HEK293T (cell line): ENCODE measurements around the gene DCAF16.

Source experiments
- CTCF ChIA-PET: fragments of 350-600 bp; formaldehyde crosslinking; extraction: SDS; loops from one replicate; lab custom pipeline; 2021; ENCODE audit warnings: antibody characterized with exemption, inconsistent platforms; lab: Yijun Ruan, JAX
- POLR2A ChIA-PET: fragments of 350-600 bp; formaldehyde crosslinking; extraction: SDS; loops from one replicate; lab custom pipeline; 2020; ENCODE audit warnings: antibody characterized with exemption, inconsistent platforms; lab: Yijun Ruan, JAX
- DNase-seq: peaks from one replicate; pipeline ENCODE4 v3.0.0; 2012; ENCODE audit warnings: mixed read lengths; ENCODE audit errors: extremely low spot score
- ARNT ChIP-seq: fragments of 450-650 bp; IDR thresholded peaks from 2 replicates; pipeline ENCODE4 v1.6.1; 2017; ENCODE audit warnings: mild to moderate bottlenecking
- BHLHE40 ChIP-seq: fragments of 450-650 bp; IDR thresholded peaks from 2 replicates; pipeline ENCODE4 v1.6.1; 2016; ENCODE audit warnings: mild to moderate bottlenecking, moderate library complexity, borderline replicate concordance
- CTBP1 ChIP-seq: fragments of 450-650 bp; IDR thresholded peaks from 2 replicates; pipeline ENCODE4 v1.6.1; 2016; ENCODE audit warnings: borderline replicate concordance
- ELF4 ChIP-seq: fragments of 450-650 bp; IDR thresholded peaks from 2 replicates; pipeline ENCODE4 v1.6.1; 2017; ENCODE audit warnings: antibody characterized with exemption
- FOXA1 ChIP-seq: fragments of 450-650 bp; IDR thresholded peaks from 2 replicates; pipeline ENCODE4 v1.6.1; 2016; ENCODE audit warnings: mild to moderate bottlenecking
- FOXK2 ChIP-seq: fragments of 450-650 bp; IDR thresholded peaks from 2 replicates; pipeline ENCODE4 v1.6.1; 2016; ENCODE audit warnings: mild to moderate bottlenecking
- FOXM1 ChIP-seq: fragments of 450-650 bp; IDR thresholded peaks from 2 replicates; pipeline ENCODE4 v1.6.1; 2017; ENCODE audit warnings: mild to moderate bottlenecking, borderline replicate concordance
- HDGF ChIP-seq: fragments of 450-650 bp; IDR thresholded peaks from 2 replicates; pipeline ENCODE4 v1.6.1; 2017; ENCODE audit warnings: antibody characterized with exemption, borderline replicate concordance
- L3MBTL2 ChIP-seq: fragments of 450-650 bp; conservative IDR thresholded peaks from 2 replicates; pipeline ENCODE4 v1.6.1; 2016; ENCODE audit warnings: mild to moderate bottlenecking
- LEF1 ChIP-seq: fragments of 450-650 bp; IDR thresholded peaks from 2 replicates; pipeline ENCODE4 v1.6.1; 2017; ENCODE audit warnings: mild to moderate bottlenecking, borderline replicate concordance
- NFRKB ChIP-seq: fragments of 450-650 bp; IDR thresholded peaks from 2 replicates; pipeline ENCODE4 v1.6.1; 2016; ENCODE audit warnings: mild to moderate bottlenecking, moderate library complexity
- PKNOX1 ChIP-seq: fragments of 450-650 bp; IDR thresholded peaks from 2 replicates; pipeline ENCODE4 v1.6.1; 2016
- SP1 ChIP-seq: fragments of 450-650 bp; IDR thresholded peaks from 2 replicates; pipeline ENCODE4 v1.6.1; 2017
- SUZ12 ChIP-seq: fragments of 450-650 bp; IDR thresholded peaks from 2 replicates; pipeline ENCODE4 v1.6.1; 2016; ENCODE audit warnings: mild to moderate bottlenecking
- TARDBP ChIP-seq: fragments of 450-650 bp; IDR thresholded peaks from 2 replicates; pipeline ENCODE4 v1.6.1; 2016
- ZNF384 ChIP-seq: fragments of 450-650 bp; IDR thresholded peaks from 2 replicates; pipeline ENCODE4 v1.6.1; 2016

DCAF16 gene

DNA sequence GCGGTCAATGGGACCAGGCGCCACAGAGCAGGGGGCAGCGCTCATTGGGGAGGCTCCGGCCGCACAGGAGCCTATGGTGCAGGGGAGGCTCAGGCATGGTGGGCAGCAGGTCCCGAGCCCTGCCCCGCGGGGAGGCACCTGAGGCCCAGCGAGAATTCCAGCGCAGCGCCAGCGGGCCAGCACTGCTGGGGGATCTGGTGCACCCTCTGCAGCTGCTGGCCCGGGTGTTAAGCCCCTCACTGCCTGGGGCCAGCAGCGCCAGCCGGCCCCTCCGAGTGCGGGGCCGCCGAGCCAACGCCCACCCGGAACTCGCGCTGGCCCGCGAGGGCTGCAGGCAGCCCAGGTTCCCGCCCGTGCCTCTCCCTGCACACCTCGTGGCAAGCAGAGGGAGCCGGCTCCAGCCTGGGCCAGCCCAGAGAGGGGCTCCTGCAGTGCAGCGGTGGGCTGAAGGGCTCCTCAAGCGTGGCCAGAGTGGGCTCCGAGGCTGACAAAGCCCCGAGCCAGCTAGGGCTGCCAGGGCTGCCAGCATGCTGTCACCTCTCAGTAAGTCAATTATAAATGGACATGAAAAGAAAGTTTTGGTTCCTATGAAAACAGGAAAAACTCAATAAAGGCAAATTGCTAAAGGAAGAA is 43.6 kb downstream of the DCAF16 start:
- TF ChIP-seq SUZ12 (no peak), TARDBP (no peak), LEF1 (no peak), ZNF384 (no peak), FOXA1 (no peak), HDGF (no peak), NFRKB (no peak), CTBP1 (no peak), ARNT (no peak), L3MBTL2 (no peak), BHLHE40 (no peak), FOXK2 (no peak), PKNOX1 (no peak), SP1 (no peak), ELF4 (no peak), FOXM1 (no peak)
- ChIA-PET POLR2A (no interaction called here), CTCF (no interaction called here)
- no peak for DNase-seq

- ChIA-PET POLR2A (no interaction called here), CTCF (no interaction called here)
- DNase-seq, result no peak
- TF ChIP-seq TARDBP, result no peak
- TF ChIP-seq FOXK2, result no peak
- TF ChIP-seq HDGF, result no peak
- no peak for TF ChIP-seq NFRKB
- no peak for TF ChIP-seq L3MBTL2
- TF ChIP-seq ELF4, result no peak
- TF ChIP-seq LEF1, result no peak
- no peak for TF ChIP-seq SUZ12
- TF ChIP-seq BHLHE40, result no peak
- TF ChIP-seq PKNOX1, result no peak
These were observed 44.9 kb downstream of the DCAF16 start for GRCh38 chr4:17765514-17766286.

- DNase-seq, result no peak
- no peak for TF ChIP-seq SP1
- no peak for TF ChIP-seq NFRKB
- TF ChIP-seq LEF1, result no peak
- TF ChIP-seq ELF4, result no peak
- no peak for TF ChIP-seq ZNF384
- no peak for TF ChIP-seq SUZ12
- no peak for TF ChIP-seq FOXM1
- ChIA-PET CTCF (no interaction called here), POLR2A (interaction anchor here (0.9 kb wide), 1 partner anchor 15 kb away, joined by 3 read pairs; no protein-coding TSS in a partner anchor)
These were observed 46.6 kb downstream of the DCAF16 start for GRCh38 chr4:17763931-17764330.

DNA sequence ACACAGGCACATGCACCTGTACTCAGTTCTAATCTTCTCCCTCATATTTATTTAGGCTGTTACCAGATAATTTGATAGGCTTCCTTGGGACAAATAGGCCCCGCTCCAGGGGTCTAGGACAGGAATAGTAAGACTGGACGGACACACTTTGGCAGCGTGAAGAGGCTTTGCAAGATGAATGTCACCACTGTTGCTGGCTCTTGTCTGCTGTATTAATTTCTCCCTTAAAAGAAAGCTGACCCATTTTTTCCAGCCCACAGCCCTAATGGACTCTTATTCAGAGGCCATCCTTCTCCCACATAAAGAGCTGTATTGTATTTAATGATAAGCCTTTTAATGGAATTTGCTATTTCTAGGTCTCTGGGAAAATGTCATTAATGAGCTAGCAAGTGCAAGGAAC is 47.1 kb downstream of the DCAF16 start:
- CTCF ChIA-PET, result no interaction called here

GRCh38 chr4:17762726-17763125 is 47.8 kb downstream of the DCAF16 start:
- DNase-seq, result peak; percentile 34
- ChIA-PET POLR2A (no interaction called here), CTCF (no interaction called here)
- TF ChIP-seq TARDBP (no peak), SP1 (no peak), FOXK2 (no peak), FOXM1 (no peak), NFRKB (no peak), HDGF (no peak)

More for the DNA sequence above, 47.1 kb downstream of the DCAF16 start:
- no peak for TF ChIP-seq FOXK2
- TF ChIP-seq TARDBP, result no peak
- TF ChIP-seq L3MBTL2, result no peak
- TF ChIP-seq FOXM1, result no peak
- TF ChIP-seq SUZ12, result no peak
- no peak for TF ChIP-seq BHLHE40
- TF ChIP-seq ARNT, result no peak
- POLR2A ChIA-PET, result interaction anchor here (0.9 kb wide), 1 partner anchor 15 kb away, joined by 3 read pairs; no protein-coding TSS in a partner anchor
- DNase-seq, result no peak

DNA sequence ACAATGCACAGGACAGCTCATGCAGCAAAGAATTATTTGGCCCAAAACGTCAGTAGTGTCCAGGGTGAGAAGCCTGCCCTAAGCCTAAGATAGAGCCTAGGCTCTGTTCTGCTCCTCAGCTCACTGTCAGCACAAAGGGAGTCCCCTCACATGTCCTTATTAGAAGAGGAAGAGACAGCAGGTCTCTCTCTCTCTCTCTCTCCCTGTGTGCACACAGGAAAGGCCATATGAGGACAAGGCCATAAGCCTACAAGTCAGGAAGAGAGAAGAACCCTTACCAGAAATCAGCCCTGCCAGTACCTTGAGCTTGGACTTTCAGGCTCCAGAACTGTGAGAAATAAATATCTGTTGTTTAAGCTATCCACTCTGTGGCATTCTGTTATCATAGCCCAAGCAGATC is 49.5 kb downstream of the DCAF16 start:
- CTCF ChIA-PET, result interaction anchor here (0.5 kb wide), 1 partner anchor 526 kb away, joined by 4 read pairs; no protein-coding TSS in a partner anchor
- no peak for DNase-seq
- POLR2A ChIA-PET, result no interaction called here
- TF ChIP-seq FOXM1 (no peak), LEF1 (no peak), FOXK2 (no peak), FOXA1 (no peak), HDGF (no peak), BHLHE40 (no peak), SP1 (no peak), CTBP1 (no peak), PKNOX1 (no peak), NFRKB (no peak), TARDBP (no peak), SUZ12 (no peak), ELF4 (no peak), ZNF384 (no peak), L3MBTL2 (no peak), ARNT (no peak)
